ENCODE results near the gene SLC5A2.

- no peak for TF ChIP-seq CTCF (IDR thresholded peaks at IDR 0.05)
- no peak for TF ChIP-seq POLR2A (IDR thresholded peaks at IDR 0.05)
Measured at GRCh38 chr16:31507617-31507928, 24.6 kb downstream of the SLC5A2 start.

All from adrenal gland (tissue), 5 donors.